Body of pancreas (tissue), 4 donors: Measurements from ENCODE around the gene NAMPT.

Experiments
- CTCF ChIP-seq, 7 experiments: fragments of 450-650 bp in 4 of 7; fragments of 200-600 bp in 3 of 7; sonication (generic) in 3 of 7; IDR thresholded peaks; one replicate each; pipeline ENCODE4 v1.5.1; 2016 to 2019; ENCODE audit warnings: antibody characterized with exemption in 7 of 7
- POLR2A ChIP-seq, 3 donors: fragments of 450-650 bp; IDR thresholded peaks; one replicate each; pipeline ENCODE4 v1.6.1; 2016; ENCODE audit warnings: antibody characterized with exemption in 3 of 3, mild to moderate bottlenecking in 2 of 3

GRCh38 chr7:106313456-106313901 lies 28.7 kb upstream of the NAMPT start:
- TF ChIP-seq CTCF (IDR thresholded peaks at IDR 0.05) (no peak), POLR2A (IDR thresholded peaks at IDR 0.05) (no peak)
